SK-N-SH (cell line): Measurements from ENCODE around the gene TM9SF1.

Source experiments
- FOXJ3 ChIP-seq: sonication (generic); formaldehyde crosslinking; IDR thresholded peaks from 2 replicates; pipeline ENCODE4 v1.5.1; 2020; ENCODE audit warnings: mild to moderate bottlenecking, missing genetic modification reagents
- POLR2AphosphoS5 ChIP-seq: IDR thresholded peaks from 2 replicates; pipeline ENCODE4 v1.6.1; 2012; ENCODE audit warnings: low read depth, low read length
- YY1 ChIP-seq: IDR thresholded peaks from 2 replicates; pipeline ENCODE4 v1.4.0; 2012; ENCODE audit warnings: low read depth, mild to moderate bottlenecking
- TF ChIP-seq, protein P1 (sequence below): fragments of 200-600 bp; sonication (generic); IDR thresholded peaks from 2 replicates; pipeline ENCODE4 v1.6.1; 2017; ENCODE audit warnings: antibody characterized with exemption, mild to moderate bottlenecking, moderate library complexity

DNA sequence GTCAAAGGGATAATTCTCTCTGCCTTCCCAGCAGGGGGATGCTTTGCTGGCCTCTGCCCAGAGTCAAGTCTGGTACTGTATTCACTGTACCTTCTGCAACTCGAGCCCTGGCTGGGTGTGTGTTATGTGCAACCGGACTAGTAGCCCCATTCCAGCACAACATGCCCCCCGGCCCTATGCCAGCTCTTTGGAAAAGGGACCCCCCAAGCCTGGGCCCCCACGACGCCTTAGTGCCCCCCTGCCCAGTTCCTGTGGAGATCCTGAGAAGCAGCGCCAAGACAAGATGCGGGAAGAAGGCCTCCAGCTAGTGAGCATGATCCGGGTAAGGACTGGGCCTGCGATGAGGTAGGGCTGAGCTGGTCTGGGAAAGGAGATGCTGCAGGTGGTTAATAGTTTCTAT is 44.7 kb downstream of the TM9SF1 start:
- TF ChIP-seq, protein P1, sequence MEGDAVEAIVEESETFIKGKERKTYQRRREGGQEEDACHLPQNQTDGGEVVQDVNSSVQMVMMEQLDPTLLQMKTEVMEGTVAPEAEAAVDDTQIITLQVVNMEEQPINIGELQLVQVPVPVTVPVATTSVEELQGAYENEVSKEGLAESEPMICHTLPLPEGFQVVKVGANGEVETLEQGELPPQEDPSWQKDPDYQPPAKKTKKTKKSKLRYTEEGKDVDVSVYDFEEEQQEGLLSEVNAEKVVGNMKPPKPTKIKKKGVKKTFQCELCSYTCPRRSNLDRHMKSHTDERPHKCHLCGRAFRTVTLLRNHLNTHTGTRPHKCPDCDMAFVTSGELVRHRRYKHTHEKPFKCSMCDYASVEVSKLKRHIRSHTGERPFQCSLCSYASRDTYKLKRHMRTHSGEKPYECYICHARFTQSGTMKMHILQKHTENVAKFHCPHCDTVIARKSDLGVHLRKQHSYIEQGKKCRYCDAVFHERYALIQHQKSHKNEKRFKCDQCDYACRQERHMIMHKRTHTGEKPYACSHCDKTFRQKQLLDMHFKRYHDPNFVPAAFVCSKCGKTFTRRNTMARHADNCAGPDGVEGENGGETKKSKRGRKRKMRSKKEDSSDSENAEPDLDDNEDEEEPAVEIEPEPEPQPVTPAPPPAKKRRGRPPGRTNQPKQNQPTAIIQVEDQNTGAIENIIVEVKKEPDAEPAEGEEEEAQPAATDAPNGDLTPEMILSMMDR, result no peak
- TF ChIP-seq POLR2AphosphoS5 (no peak), FOXJ3 (CRISPR knock-in tag) (no peak), YY1 (no peak)
